Measurements from ENCODE around the gene MRPS27.

GRCh38 chr5:72180925-72181324 is 139.1 kb downstream of the MRPS27 start:
- TF ChIP-seq CHD2 (IDR thresholded peaks at IDR 0.05; ENCODE audit: low read depth, low read length) (no peak), POLR2A (conservative IDR thresholded peaks at IDR 0.05) (no peak), GATAD2A (IDR thresholded peaks at IDR 0.05) (no peak), TAF7 (tag; IDR thresholded peaks at IDR 0.05) (no peak), POLR3A (IDR thresholded peaks at IDR 0.05; ENCODE audit: borderline replicate concordance, extremely low read depth, insufficient read depth, insufficient read length) (no peak), CTCF (IDR thresholded peaks at IDR 0.05 in 2 of 3, conservative IDR thresholded peaks at IDR 0.05 in 1 of 3; ENCODE audit: insufficient read depth in 2 of 3, low read depth in 1 of 3, low read length in 3 of 3) (no peak)
